Measurements from ENCODE around the gene GUCD1.
A peak's percentile ranks its signal among the peaks of the same experiment; 100 is the strongest.
"Not testable (repeated sequence)": the region's sequence is repeated elsewhere in the genome, so short reads cannot be mapped to it uniquely, and the experiment has no call there.

GUCD1 gene

GRCh38 chr22:24554313-24555164 lies at the start of gene GUCD1:
Gene GUCD1, minus strand, starts transcription at chr22:24555138. Its CDS starts 147 bp downstream, at chr22:24554991.
- DNase-seq: peak in 1 of 2 donors; percentile 26

- peak in 1 of 2 donors; percentile 12 for DNase-seq
Observed at GRCh38 chr22:24603770-24604629, 49.1 kb upstream of the GUCD1 start.

GRCh38 chr22:24602847-24603769 lies 48.2 kb upstream of the GUCD1 start, which contains the start of gene GGT1:
Gene GGT1, plus strand, starts transcription at chr22:24603193. Its CDS starts 7,889 bp downstream, at chr22:24611082.
- DNase-seq: not testable (repeated sequence)

- not testable (repeated sequence) for DNase-seq
Observed at GRCh38 chr22:24602105-24602749, 47.3 kb upstream of the GUCD1 start.

GRCh38 chr22:24601217-24602104 lies 46.5 kb upstream of the GUCD1 start:
- DNase-seq: peak; percentile 10 to 51

GRCh38 chr22:24599958-24600715 lies 45.2 kb upstream of the GUCD1 start:
- DNase-seq: not testable (repeated sequence)

GRCh38 chr22:24599514-24599913 lies 44.6 kb upstream of the GUCD1 start:
- no peak for DNase-seq

GRCh38 chr22:24597076-24597475 lies 42.1 kb upstream of the GUCD1 start:
- not testable (repeated sequence) for DNase-seq

GRCh38 chr22:24595863-24596262 lies 40.9 kb upstream of the GUCD1 start:
- no peak for DNase-seq

GRCh38 chr22:24595228-24595627 lies 40.3 kb upstream of the GUCD1 start:
- no peak for DNase-seq

GRCh38 chr22:24594569-24595120 lies 39.7 kb upstream of the GUCD1 start:
- no peak for DNase-seq

GRCh38 chr22:24593836-24594568 lies 39.1 kb upstream of the GUCD1 start:
- no peak for DNase-seq

GRCh38 chr22:24593559-24593835 lies 38.6 kb upstream of the GUCD1 start:
- DNase-seq: not testable (repeated sequence)

- DNase-seq: peak; percentile 13 to 43
Observed at GRCh38 chr22:24592851-24593558, 38.1 kb upstream of the GUCD1 start, which contains the start of gene LRRC75B. Gene LRRC75B, minus strand, starts transcription at chr22:24593073. Its CDS starts 34 bp downstream, at chr22:24593039.

GRCh38 chr22:24592058-24592850 lies 37.3 kb upstream of the GUCD1 start:
- no peak for DNase-seq

- no peak for DNase-seq
Observed at GRCh38 chr22:24591286-24591830, 36.4 kb upstream of the GUCD1 start.

GRCh38 chr22:24590596-24591173 lies 35.7 kb upstream of the GUCD1 start:
- DNase-seq: no peak
